Measurements from ENCODE around the gene VPS16.

Gene VPS16

GRCh38 chr20:2796011-2796660 is 44.4 kb upstream of the VPS16 start:
- DNase-seq (ENCODE audit: low read depth) = no peak
- TF ChIP-seq POLR2A (IDR thresholded peaks at IDR 0.05; ENCODE audit: extremely low read depth, insufficient read length) (no peak), MYC (IDR thresholded peaks at IDR 0.05; ENCODE audit: low read depth, low read length) (no peak)
- TF ChIP-seq, protein P1, sequence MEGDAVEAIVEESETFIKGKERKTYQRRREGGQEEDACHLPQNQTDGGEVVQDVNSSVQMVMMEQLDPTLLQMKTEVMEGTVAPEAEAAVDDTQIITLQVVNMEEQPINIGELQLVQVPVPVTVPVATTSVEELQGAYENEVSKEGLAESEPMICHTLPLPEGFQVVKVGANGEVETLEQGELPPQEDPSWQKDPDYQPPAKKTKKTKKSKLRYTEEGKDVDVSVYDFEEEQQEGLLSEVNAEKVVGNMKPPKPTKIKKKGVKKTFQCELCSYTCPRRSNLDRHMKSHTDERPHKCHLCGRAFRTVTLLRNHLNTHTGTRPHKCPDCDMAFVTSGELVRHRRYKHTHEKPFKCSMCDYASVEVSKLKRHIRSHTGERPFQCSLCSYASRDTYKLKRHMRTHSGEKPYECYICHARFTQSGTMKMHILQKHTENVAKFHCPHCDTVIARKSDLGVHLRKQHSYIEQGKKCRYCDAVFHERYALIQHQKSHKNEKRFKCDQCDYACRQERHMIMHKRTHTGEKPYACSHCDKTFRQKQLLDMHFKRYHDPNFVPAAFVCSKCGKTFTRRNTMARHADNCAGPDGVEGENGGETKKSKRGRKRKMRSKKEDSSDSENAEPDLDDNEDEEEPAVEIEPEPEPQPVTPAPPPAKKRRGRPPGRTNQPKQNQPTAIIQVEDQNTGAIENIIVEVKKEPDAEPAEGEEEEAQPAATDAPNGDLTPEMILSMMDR (IDR thresholded peaks at IDR 0.05; ENCODE audit: low read depth, low read length) = no peak
- TF ChIP-seq, protein P2, sequence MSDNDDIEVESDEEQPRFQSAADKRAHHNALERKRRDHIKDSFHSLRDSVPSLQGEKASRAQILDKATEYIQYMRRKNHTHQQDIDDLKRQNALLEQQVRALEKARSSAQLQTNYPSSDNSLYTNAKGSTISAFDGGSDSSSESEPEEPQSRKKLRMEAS (IDR thresholded peaks at IDR 0.05; ENCODE audit: low read depth, low read length) = no peak
- no peak overlapping the region for H3K4me3 ChIP-seq (ENCODE audit: low read depth, low read length)

- TF ChIP-seq MYC (IDR thresholded peaks at IDR 0.05; ENCODE audit: low read depth, low read length) (no peak), POLR2A (IDR thresholded peaks at IDR 0.05; ENCODE audit: extremely low read depth, insufficient read length) (no peak)
- TF ChIP-seq, protein P1 (IDR thresholded peaks at IDR 0.05; ENCODE audit: low read depth, low read length) = no peak
- TF ChIP-seq, protein P2 (IDR thresholded peaks at IDR 0.05; ENCODE audit: low read depth, low read length) = no peak
- H3K4me3 ChIP-seq (ENCODE audit: low read depth, low read length) = no peak overlapping the region
- DNase-seq (ENCODE audit: low read depth) = no peak
These were observed 43.2 kb upstream of the VPS16 start for GRCh38 chr20:2797136-2797983.

DNA sequence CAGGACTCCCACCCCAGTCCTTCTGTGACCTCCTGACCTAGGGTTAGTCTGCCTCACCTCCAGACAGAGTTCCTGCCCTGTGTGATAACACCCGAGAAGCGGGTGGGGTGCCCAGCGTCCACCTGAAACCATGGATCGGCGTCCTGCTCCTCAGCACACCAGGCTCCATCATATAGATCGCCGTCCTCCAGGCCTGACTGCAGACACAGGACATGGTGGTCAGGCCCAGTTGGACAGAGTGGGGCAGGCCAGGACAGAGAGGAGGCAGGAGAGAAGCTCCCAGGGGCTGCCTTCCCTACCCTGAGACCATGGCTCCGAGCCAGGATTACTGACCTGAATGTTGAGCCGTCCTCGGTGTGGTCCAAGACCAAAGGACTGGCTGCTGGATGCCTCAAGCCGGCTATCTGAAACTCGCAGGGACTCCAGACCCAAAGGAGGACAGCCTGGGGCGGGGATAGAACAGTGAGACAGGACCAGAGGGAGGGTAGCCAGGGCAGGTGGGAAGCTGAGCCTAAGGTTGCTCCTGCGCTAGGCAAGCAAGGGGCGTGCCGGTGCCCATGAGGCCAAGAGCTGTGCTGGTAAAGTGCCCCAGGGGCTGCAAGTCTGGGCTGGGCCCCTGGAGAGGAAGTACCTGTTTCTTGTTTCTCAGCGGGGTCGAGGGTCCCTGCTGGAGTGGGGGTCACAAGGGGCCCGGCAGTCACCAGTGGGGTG is 42.3 kb upstream of the VPS16 start:
- peak overlapping the region; percentile 25 for H3K4me3 ChIP-seq (ENCODE audit: low read depth, low read length)
- no peak for DNase-seq (ENCODE audit: low read depth)
- TF ChIP-seq MYC (IDR thresholded peaks at IDR 0.05; ENCODE audit: low read depth, low read length) (no peak), POLR2A (IDR thresholded peaks at IDR 0.05; ENCODE audit: extremely low read depth, insufficient read length) (no peak)
- TF ChIP-seq, protein P1 (IDR thresholded peaks at IDR 0.05; ENCODE audit: low read depth, low read length) = no peak
- TF ChIP-seq, protein P2 (IDR thresholded peaks at IDR 0.05; ENCODE audit: low read depth, low read length) = no peak; the same call in 1 of the 2 replicates

DNA sequence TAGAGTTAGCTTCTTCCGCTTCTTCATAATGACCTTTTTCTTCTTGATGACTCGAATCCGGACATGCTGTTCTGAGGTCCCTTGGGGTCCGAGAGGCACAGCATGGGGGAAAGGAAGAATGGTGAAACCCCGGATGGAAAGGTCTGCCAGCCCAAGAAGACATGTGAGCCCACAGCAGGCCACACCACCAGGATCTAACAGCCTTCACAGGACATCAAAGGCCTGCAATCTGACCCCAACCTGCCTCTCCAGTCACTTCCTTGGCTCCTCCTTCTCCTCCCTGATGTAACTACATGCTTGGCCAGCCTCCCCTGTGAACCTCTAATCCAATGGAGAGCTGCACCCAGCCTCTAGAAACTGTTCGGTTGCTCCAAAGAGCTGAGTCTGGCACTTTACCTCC is 41.7 kb upstream of the VPS16 start:
- H3K4me3 ChIP-seq (ENCODE audit: low read depth, low read length) = peak overlapping the region; percentile 83
- TF ChIP-seq, protein P2 (IDR thresholded peaks at IDR 0.05; ENCODE audit: low read depth, low read length) = peak; percentile 84
- TF ChIP-seq POLR2A (IDR thresholded peaks at IDR 0.05; ENCODE audit: extremely low read depth, insufficient read length) = peak; percentile 27
- peak; percentile 78 for TF ChIP-seq MYC (IDR thresholded peaks at IDR 0.05; ENCODE audit: low read depth, low read length)
- TF ChIP-seq, protein P1 (IDR thresholded peaks at IDR 0.05; ENCODE audit: low read depth, low read length) = no peak
- peak; percentile 94 for DNase-seq (ENCODE audit: low read depth)

DNA sequence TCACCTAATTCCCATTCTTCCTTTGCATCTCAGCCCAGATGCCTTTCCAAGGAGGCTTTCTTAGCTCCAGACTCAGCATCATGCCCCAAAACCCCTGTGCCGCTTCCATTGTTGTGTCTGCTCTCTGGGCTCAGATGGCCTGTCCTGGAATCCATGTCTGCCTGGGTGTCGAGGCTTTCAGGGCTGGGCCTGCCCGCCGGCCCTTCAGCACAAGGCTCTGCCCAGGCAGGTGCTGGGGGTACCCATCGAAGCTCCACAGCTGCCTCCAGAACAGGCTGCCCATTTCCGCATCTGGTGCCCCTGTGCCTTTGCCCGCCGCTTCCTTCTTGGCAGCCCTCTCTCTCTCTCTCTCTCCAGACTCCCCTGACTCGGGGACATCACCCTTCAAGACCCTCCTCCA is 41.3 kb upstream of the VPS16 start:
- TF ChIP-seq, protein P2 (IDR thresholded peaks at IDR 0.05; ENCODE audit: low read depth, low read length) = no peak
- TF ChIP-seq MYC (IDR thresholded peaks at IDR 0.05; ENCODE audit: low read depth, low read length) = no peak
- TF ChIP-seq, protein P1 (IDR thresholded peaks at IDR 0.05; ENCODE audit: low read depth, low read length) = no peak
- no peak for TF ChIP-seq POLR2A (IDR thresholded peaks at IDR 0.05; ENCODE audit: extremely low read depth, insufficient read length)
- peak overlapping the region; percentile 83 for H3K4me3 ChIP-seq (ENCODE audit: low read depth, low read length)
- DNase-seq (ENCODE audit: low read depth) = peak; percentile 30
